ENCODE results near the gene DPP4.

The DPP4 gene

GRCh38 chr2:162106746-162107145, 32.7 kb upstream of the DPP4 start:
- 100% methylated on average over 1 of the region's 1 CpG; no CpG with 5 or more reads in 1 of the 2 experiments for WGBS, 2 experiments

GRCh38 chr2:162106146-162106551, 32.1 kb upstream of the DPP4 start:
- Histone ChIP-seq H3K27ac (ENCODE audit: insufficient read depth, low read depth, low read length, poor library complexity, severe bottlenecking) (no peak overlapping the region), H3K36me3 (ENCODE audit: control insufficient read depth, insufficient read depth, low read length) (no peaks in the 10 kb centered on the region), H3K27me3 (ENCODE audit: control insufficient read depth, insufficient read depth, low read length, poor library complexity, severe bottlenecking) (no peaks in the 10 kb centered on the region), H3K4me3 (ENCODE audit: insufficient read depth, low read depth, low read length) (no peak overlapping the region), H3K9me3 (ENCODE audit: control insufficient read depth, low read length) (no peaks in the 10 kb centered on the region), H3K4me1 (ENCODE audit: control insufficient read depth, insufficient read depth, low read length) (no peaks in the 10 kb centered on the region)
- WGBS, 2 experiments = 81 to 94% methylated on average over 3 of the region's 3 CpGs

More at GRCh38 chr2:162106746-162107145, 32.7 kb upstream of the DPP4 start:
- Histone ChIP-seq H3K27me3 (ENCODE audit: control insufficient read depth, insufficient read depth, low read length, poor library complexity, severe bottlenecking) (no peaks in the 10 kb centered on the region), H3K36me3 (ENCODE audit: control insufficient read depth, insufficient read depth, low read length) (no peaks in the 10 kb centered on the region), H3K4me1 (ENCODE audit: control insufficient read depth, insufficient read depth, low read length) (no peaks in the 10 kb centered on the region), H3K27ac (ENCODE audit: insufficient read depth, low read depth, low read length, poor library complexity, severe bottlenecking) (no peak overlapping the region), H3K9me3 (ENCODE audit: control insufficient read depth, low read length) (no peaks in the 10 kb centered on the region), H3K4me3 (ENCODE audit: insufficient read depth, low read depth, low read length) (no peak overlapping the region)

- no peaks in the 10 kb centered on the region for H3K36me3 ChIP-seq (ENCODE audit: control insufficient read depth, insufficient read depth, low read length)
- H3K27me3 ChIP-seq (ENCODE audit: control insufficient read depth, insufficient read depth, low read length, poor library complexity, severe bottlenecking) = no peaks in the 10 kb centered on the region
- H3K27ac ChIP-seq (ENCODE audit: insufficient read depth, low read depth, low read length, poor library complexity, severe bottlenecking) = no peak overlapping the region
- H3K4me1 ChIP-seq (ENCODE audit: control insufficient read depth, insufficient read depth, low read length) = no peaks in the 10 kb centered on the region
- no peaks in the 10 kb centered on the region for H3K9me3 ChIP-seq (ENCODE audit: control insufficient read depth, low read length)
- 94% methylated on average over 3 of the region's 3 CpGs for WGBS, 2 experiments
- H3K4me3 ChIP-seq (ENCODE audit: insufficient read depth, low read depth, low read length) = no peak overlapping the region
Measured at GRCh38 chr2:162103443-162104009, 29.5 kb upstream of the DPP4 start.

DNA sequence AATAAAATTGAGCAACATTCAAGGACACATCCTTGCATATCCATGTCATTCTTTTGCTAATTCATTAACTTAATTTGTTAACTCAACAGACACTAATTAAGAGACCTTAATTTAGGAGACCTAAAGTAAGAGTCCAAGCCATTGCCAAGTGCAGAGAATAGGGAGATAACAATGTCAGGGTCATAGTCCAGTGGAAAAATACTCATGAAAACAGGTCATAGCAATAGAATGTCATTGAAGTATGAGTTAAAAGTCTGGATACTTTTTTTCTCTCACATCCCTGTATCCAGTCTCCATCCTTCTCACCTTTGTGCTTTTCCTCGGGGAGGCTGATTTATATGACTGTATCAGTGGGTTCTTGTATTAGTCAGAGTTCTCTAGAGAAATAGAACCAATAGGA, 26.6 kb upstream of the DPP4 start:
- Histone ChIP-seq H3K9me3 (ENCODE audit: control insufficient read depth, low read length) (no peaks in the 10 kb centered on the region), H3K36me3 (ENCODE audit: control insufficient read depth, insufficient read depth, low read length) (no peaks in the 10 kb centered on the region), H3K4me1 (ENCODE audit: control insufficient read depth, insufficient read depth, low read length) (no peaks in the 10 kb centered on the region), H3K27me3 (ENCODE audit: control insufficient read depth, insufficient read depth, low read length, poor library complexity, severe bottlenecking) (no peaks in the 10 kb centered on the region), H3K27ac (ENCODE audit: insufficient read depth, low read depth, low read length, poor library complexity, severe bottlenecking) (no peak overlapping the region), H3K4me3 (ENCODE audit: insufficient read depth, low read depth, low read length) (no peak overlapping the region)
- 100% methylated on average over 1 of the region's 1 CpG for WGBS, 2 experiments

GRCh38 chr2:162099836-162100235, 25.8 kb upstream of the DPP4 start:
- Histone ChIP-seq H3K36me3 (ENCODE audit: control insufficient read depth, insufficient read depth, low read length) (no peaks in the 10 kb centered on the region), H3K4me3 (ENCODE audit: insufficient read depth, low read depth, low read length) (no peak overlapping the region), H3K27ac (ENCODE audit: insufficient read depth, low read depth, low read length, poor library complexity, severe bottlenecking) (no peak overlapping the region), H3K9me3 (ENCODE audit: control insufficient read depth, low read length) (no peaks in the 10 kb centered on the region), H3K4me1 (ENCODE audit: control insufficient read depth, insufficient read depth, low read length) (no peaks in the 10 kb centered on the region), H3K27me3 (ENCODE audit: control insufficient read depth, insufficient read depth, low read length, poor library complexity, severe bottlenecking) (no peaks in the 10 kb centered on the region)
- WGBS, 2 experiments = 95 to 97% methylated on average over 4 of the region's 5 CpGs

DNA sequence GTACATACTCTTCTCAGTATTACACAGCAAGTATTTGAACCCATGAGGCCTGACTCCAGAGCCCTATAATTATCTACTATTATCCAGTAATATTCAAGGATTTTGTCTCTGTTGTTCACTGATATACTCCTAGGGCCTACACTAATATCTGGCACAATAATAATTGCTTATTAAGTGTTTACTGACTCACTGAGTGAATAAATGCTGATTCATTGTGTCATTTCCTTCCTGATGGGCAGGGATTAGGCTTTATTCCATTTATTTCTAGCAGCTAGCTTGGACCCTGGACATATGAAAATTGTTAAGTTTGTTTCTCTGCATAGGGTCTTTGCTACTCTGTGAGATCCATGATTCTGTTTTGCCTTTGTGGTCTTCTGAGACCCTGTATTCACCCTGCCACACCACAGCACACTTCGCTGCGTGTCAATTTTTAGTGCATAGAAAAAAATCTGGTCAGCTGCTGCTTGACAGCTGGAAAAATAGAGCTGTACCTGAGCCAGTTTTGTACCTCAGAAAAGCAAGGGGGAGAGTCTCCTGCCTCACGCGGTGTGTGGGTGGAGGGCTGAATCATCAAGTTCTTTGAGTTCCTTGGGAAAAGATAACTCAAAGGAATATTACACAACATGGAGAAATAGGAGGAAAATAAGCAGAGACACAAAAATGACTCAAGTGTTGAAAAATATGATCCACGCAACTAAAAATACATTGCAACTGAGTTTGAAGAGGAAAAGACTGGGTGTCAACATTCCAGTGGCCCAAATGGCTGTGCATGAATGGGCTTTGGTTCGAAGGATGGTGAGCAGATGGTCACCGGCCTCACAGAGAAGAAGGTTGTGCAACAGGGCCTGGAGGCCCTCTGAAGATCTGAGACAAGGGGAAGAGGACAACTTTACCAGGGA, 18.9 kb upstream of the DPP4 start:
- H3K4me1 ChIP-seq (ENCODE audit: control insufficient read depth, insufficient read depth, low read length) = no peaks in the 10 kb centered on the region
- WGBS, 2 experiments = 96 to 97% methylated on average over 7 of the region's 7 CpGs

DNA sequence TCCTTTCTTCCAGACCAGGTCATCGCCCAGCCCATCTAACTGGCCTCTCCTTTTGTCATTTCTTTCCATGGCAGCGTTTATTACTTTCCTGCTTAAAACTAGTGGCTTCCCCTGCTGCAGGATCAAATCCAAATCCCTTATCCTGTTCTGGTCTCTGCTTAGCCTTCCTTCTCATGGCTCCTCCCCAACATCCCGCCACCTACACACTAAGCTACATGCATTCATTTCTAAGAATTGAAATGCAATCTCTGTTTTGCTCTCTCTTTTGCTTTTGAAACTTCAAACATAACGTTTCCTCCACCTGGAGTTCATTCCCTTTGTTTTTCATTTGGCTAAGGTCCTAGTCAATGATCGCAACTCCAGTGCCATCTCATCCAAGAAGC, 18.0 kb upstream of the DPP4 start:
- Histone ChIP-seq H3K4me3 (ENCODE audit: insufficient read depth, low read depth, low read length) (no peak overlapping the region), H3K36me3 (ENCODE audit: control insufficient read depth, insufficient read depth, low read length) (no peaks in the 10 kb centered on the region), H3K27me3 (ENCODE audit: control insufficient read depth, insufficient read depth, low read length, poor library complexity, severe bottlenecking) (no peaks in the 10 kb centered on the region), H3K4me1 (ENCODE audit: control insufficient read depth, insufficient read depth, low read length) (no peaks in the 10 kb centered on the region), H3K27ac (ENCODE audit: insufficient read depth, low read depth, low read length, poor library complexity, severe bottlenecking) (no peak overlapping the region), H3K9me3 (ENCODE audit: control insufficient read depth, low read length) (no peaks in the 10 kb centered on the region)
- WGBS, 2 experiments = 90 to 91% methylated on average over 5 of the region's 5 CpGs

More for the DNA sequence above, 18.9 kb upstream of the DPP4 start:
- no peaks in the 10 kb centered on the region for H3K36me3 ChIP-seq (ENCODE audit: control insufficient read depth, insufficient read depth, low read length)
- H3K27me3 ChIP-seq (ENCODE audit: control insufficient read depth, insufficient read depth, low read length, poor library complexity, severe bottlenecking) = no peaks in the 10 kb centered on the region
- no peaks in the 10 kb centered on the region for H3K9me3 ChIP-seq (ENCODE audit: control insufficient read depth, low read length)
- no peak overlapping the region for H3K27ac ChIP-seq (ENCODE audit: insufficient read depth, low read depth, low read length, poor library complexity, severe bottlenecking)
- H3K4me3 ChIP-seq (ENCODE audit: insufficient read depth, low read depth, low read length) = no peak overlapping the region

DNA sequence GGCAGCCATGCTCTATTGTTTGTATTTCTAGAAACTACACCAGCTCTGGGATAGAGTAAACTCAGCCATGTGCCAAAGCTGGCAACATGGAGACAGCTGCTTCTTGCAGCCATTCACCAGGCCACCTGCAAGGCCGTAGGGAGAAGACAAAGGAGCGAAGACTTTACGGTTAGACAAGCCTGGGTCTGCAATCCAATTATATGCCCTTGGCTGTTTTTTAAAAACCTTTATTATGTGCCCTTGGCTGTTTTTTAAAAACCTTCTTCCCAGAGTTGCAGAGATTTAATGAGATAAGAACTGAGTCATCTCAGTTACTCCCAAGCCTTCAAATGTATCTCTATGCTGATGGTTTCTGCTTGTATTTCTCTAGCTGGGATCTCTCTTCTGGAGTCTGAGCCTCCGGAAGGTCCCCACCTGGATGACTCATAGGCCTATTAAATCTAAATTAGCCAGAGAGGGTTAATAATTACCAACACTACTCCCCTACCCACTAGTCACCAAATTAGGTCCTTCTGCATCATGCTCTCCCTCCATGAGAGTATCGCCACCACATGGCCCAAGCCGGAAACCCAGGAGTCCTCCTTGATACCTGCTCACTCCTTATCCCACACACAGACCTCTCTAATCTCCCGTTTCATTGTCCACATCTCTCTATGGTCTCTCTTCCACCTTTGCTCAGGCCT, 17.5 kb upstream of the DPP4 start:
- 87 to 88% methylated on average over 7 of the region's 7 CpGs for WGBS, 2 experiments
- no peaks in the 10 kb centered on the region for H3K4me1 ChIP-seq (ENCODE audit: control insufficient read depth, insufficient read depth, low read length)
- no peaks in the 10 kb centered on the region for H3K36me3 ChIP-seq (ENCODE audit: control insufficient read depth, insufficient read depth, low read length)
- no peaks in the 10 kb centered on the region for H3K27me3 ChIP-seq (ENCODE audit: control insufficient read depth, insufficient read depth, low read length, poor library complexity, severe bottlenecking)
- no peak overlapping the region for H3K4me3 ChIP-seq (ENCODE audit: insufficient read depth, low read depth, low read length)
- H3K27ac ChIP-seq (ENCODE audit: insufficient read depth, low read depth, low read length, poor library complexity, severe bottlenecking) = no peak overlapping the region
- H3K9me3 ChIP-seq (ENCODE audit: control insufficient read depth, low read length) = no peaks in the 10 kb centered on the region

GRCh38 chr2:162090109-162090508, 16.1 kb upstream of the DPP4 start:
- Histone ChIP-seq H3K27me3 (ENCODE audit: control insufficient read depth, insufficient read depth, low read length, poor library complexity, severe bottlenecking) (no peaks in the 10 kb centered on the region), H3K36me3 (ENCODE audit: control insufficient read depth, insufficient read depth, low read length) (no peaks in the 10 kb centered on the region), H3K4me3 (ENCODE audit: insufficient read depth, low read depth, low read length) (no peak overlapping the region), H3K27ac (ENCODE audit: insufficient read depth, low read depth, low read length, poor library complexity, severe bottlenecking) (no peak overlapping the region), H3K9me3 (ENCODE audit: control insufficient read depth, low read length) (no peaks in the 10 kb centered on the region), H3K4me1 (ENCODE audit: control insufficient read depth, insufficient read depth, low read length) (no peaks in the 10 kb centered on the region)
- WGBS, 2 experiments = no CpG with 5 or more reads among the region's 1 CpG

- 94% methylated on average over 2 of the region's 2 CpGs; no CpG with 5 or more reads in 1 of the 2 experiments for WGBS, 2 experiments
- no peak overlapping the region for H3K4me3 ChIP-seq (ENCODE audit: insufficient read depth, low read depth, low read length)
- no peaks in the 10 kb centered on the region for H3K27me3 ChIP-seq (ENCODE audit: control insufficient read depth, insufficient read depth, low read length, poor library complexity, severe bottlenecking)
- no peaks in the 10 kb centered on the region for H3K36me3 ChIP-seq (ENCODE audit: control insufficient read depth, insufficient read depth, low read length)
- no peaks in the 10 kb centered on the region for H3K9me3 ChIP-seq (ENCODE audit: control insufficient read depth, low read length)
- H3K27ac ChIP-seq (ENCODE audit: insufficient read depth, low read depth, low read length, poor library complexity, severe bottlenecking) = no peak overlapping the region
- no peaks in the 10 kb centered on the region for H3K4me1 ChIP-seq (ENCODE audit: control insufficient read depth, insufficient read depth, low read length)
Measured at GRCh38 chr2:162086904-162087303, 12.9 kb upstream of the DPP4 start.

Measured in ectodermal cell (in vitro differentiated cells).